Subcutaneous adipose tissue (tissue), 4 donors: ENCODE measurements around the gene DNAAF5. TPM values are rescaled to one million over a fixed set of nuclear protein-coding genes. Genes with fewer than 3 reads are reported as not detected.

Experiments
- CTCF ChIP-seq: fragments of 450-650 bp; IDR thresholded peaks from one replicate; pipeline ENCODE4 v1.5.1; 2016; ENCODE audit warnings: low read depth, mild to moderate bottlenecking, control low read depth, antibody characterized with exemption, moderate library complexity
- total RNA-seq, 4 donors: library from RNA; depleted of rRNA; stranded (reverse); fragments of >200 nt; gene quantifications; one replicate each; pipeline ENCODE4 v1.1.0, GENCODE V29; 2016

Gene DNAAF5
- total RNA-seq, 4 donors from 2014 or later: 11.2 to 19.4 (median 12.8) TPM

GRCh38 chr7:834277-834676 is 107.8 kb downstream of the DNAAF5 start:
- no peak for TF ChIP-seq CTCF

GRCh38 chr7:835021-835420 is 108.5 kb downstream of the DNAAF5 start:
- TF ChIP-seq CTCF: no peak

GRCh38 chr7:835485-836401 is 109.2 kb downstream of the DNAAF5 start:
- no peak for TF ChIP-seq CTCF

Other genes with a start within 250 kb of the DNAAF5 start
- 1 to 10 TPM; 3.6 to 6.6 (median 4.9) TPM for gene PDGFA, start 206.9 kb upstream of the DNAAF5 start, total RNA-seq
- gene PRKAR1B, start 582 bp downstream of the DNAAF5 start, total RNA-seq: 10 to 100 TPM in 1 of 4 donors, 1 to 10 TPM in 3; 3.8 to 11.6 (median 6.3) TPM
- 100 to 1,000 TPM; 103 to 239 (median 166) TPM for gene SUN1, start 105.8 kb downstream of the DNAAF5 start, total RNA-seq
- 10 to 100 TPM; 16.3 to 35.0 (median 17.9) TPM for gene GET4, start 149.9 kb downstream of the DNAAF5 start, total RNA-seq
- 10 to 100 TPM in 3 of 4 donors, 1 to 10 TPM in 1; 8.9 to 12.4 (median 10.2) TPM for gene ADAP1, start 228.0 kb downstream of the DNAAF5 start, total RNA-seq
- gene COX19, start 248.8 kb downstream of the DNAAF5 start, total RNA-seq: 10 to 100 TPM; 13.9 to 18.3 (median 14.9) TPM